ENCODE measurements around the gene TMEM117.

DNA sequence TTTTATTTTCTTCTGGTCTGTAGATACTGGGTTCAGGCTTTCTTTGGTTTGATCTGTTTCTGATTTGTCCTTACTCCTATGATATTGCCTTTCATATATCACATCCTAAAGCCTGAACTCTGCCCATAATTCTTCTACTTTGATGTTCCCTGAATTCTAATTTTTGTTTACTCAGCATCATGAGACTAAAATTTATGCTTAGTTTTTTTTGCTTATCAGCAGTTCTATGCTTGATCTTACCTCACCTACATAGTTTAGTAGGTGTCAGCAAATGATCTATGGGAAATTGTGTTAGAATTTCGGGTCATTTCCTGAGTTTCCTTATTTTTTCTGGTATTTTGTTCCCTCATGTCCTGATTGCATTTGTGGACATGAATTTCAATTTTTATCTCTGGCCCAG, 94.2 kb downstream of the TMEM117 start:
- TF ChIP-seq POLR2A (IDR thresholded peaks at IDR 0.05; ENCODE audit: low read length) (no peak), GATA1 (IDR thresholded peaks at IDR 0.05; ENCODE audit: low read depth, low read length) (no peak)
